IMR-90 (cell line): ENCODE results near the gene VPS18.

Experiments
- BHLHE40 ChIP-seq: fragments of 150-350 bp; IDR thresholded peaks from 2 replicates; pipeline ENCODE4 v1.6.1; 2016; ENCODE audit warnings: mild to moderate bottlenecking, low read depth, low read length
- CEBPB ChIP-seq: IDR thresholded peaks from 2 replicates; pipeline ENCODE4 v1.6.1; 2012; ENCODE audit warnings: low read depth, low read length, improper control_type of control experiment
- CHD1 ChIP-seq: IDR thresholded peaks from 2 replicates; pipeline ENCODE4 v1.6.1; 2012; ENCODE audit warnings: low read depth, low read length, improper control_type of control experiment
- CTCF ChIP-seq: conservative IDR thresholded peaks from 2 replicates; pipeline ENCODE4 v1.5.1; 2012; ENCODE audit warnings: mild to moderate bottlenecking, low read depth, low read length, improper control_type of control experiment
- ELK1 ChIP-seq: fragments of 150-350 bp; IDR thresholded peaks from 2 replicates; pipeline ENCODE4 v1.6.1; 2016; ENCODE audit warnings: low read depth, mild to moderate bottlenecking, low read length, moderate library complexity, borderline replicate concordance
- FOS ChIP-seq: fragments of 150-350 bp; IDR thresholded peaks from 2 replicates; pipeline ENCODE4 v1.6.1; 2016; ENCODE audit warnings: low read depth, low read length
- MAZ ChIP-seq: IDR thresholded peaks from 2 replicates; pipeline ENCODE4 v1.6.1; 2012; ENCODE audit warnings: low read depth, mild to moderate bottlenecking, low read length, improper control_type of control experiment, moderate library complexity, borderline replicate concordance
- MXI1 ChIP-seq: IDR thresholded peaks from 2 replicates; pipeline ENCODE4 v1.6.1; 2012; ENCODE audit warnings: low read depth, mild to moderate bottlenecking, low read length, moderate library complexity, borderline replicate concordance
- POLR2A ChIP-seq: IDR thresholded peaks from 2 replicates; pipeline ENCODE4 v1.6.1; 2012; ENCODE audit warnings: mild to moderate bottlenecking, low read depth, low read length
- RAD21 ChIP-seq: IDR thresholded peaks from 2 replicates; pipeline ENCODE4 v1.6.1; 2012; ENCODE audit warnings: low read length, improper control_type of control experiment
- RFX5 ChIP-seq: IDR thresholded peaks from 2 replicates; pipeline ENCODE4 v1.8.0; 2012; ENCODE audit warnings: low read depth, mild to moderate bottlenecking, low read length, moderate library complexity
- SMC3 ChIP-seq: fragments of 150-350 bp; IDR thresholded peaks from 2 replicates; pipeline ENCODE4 v1.6.1; 2016; ENCODE audit warnings: low read depth, mild to moderate bottlenecking, antibody characterized with exemption, low read length, moderate library complexity
- USF2 ChIP-seq: fragments of 150-350 bp; IDR thresholded peaks from 2 replicates; pipeline ENCODE4 v1.6.1; 2017; ENCODE audit warnings: mild to moderate bottlenecking, antibody characterized with exemption, low read length, low read depth

- TF ChIP-seq POLR2A (no peak), CTCF (no peak), ELK1 (no peak), MXI1 (no peak), RAD21 (no peak), USF2 (no peak), RFX5 (no peak), SMC3 (no peak), FOS (no peak), CEBPB (no peak), MAZ (no peak), CHD1 (no peak), BHLHE40 (no peak)
These were observed 3.1 kb upstream of the VPS18 start for GRCh38 chr15:40891138-40891537.
